ENCODE results near the gene RGMA.
A peak's percentile ranks its signal among the peaks of the same experiment; 100 is the strongest.

The RGMA gene

GRCh38 chr15:93088981-93089726 lies at the start of gene RGMA:
RGMA (minus strand) TSS chr15:93089211; CDS start chr15:93088932, 279 bp downstream.
- DNase-seq: peak; percentile 73

GRCh38 chr15:93136606-93137005 lies 47.6 kb upstream of the RGMA start:
- no peak for DNase-seq

- DNase-seq: no peak
These were observed 47.0 kb upstream of the RGMA start for GRCh38 chr15:93135997-93136397.

GRCh38 chr15:93135459-93135858 lies 46.4 kb upstream of the RGMA start:
- DNase-seq: no peak

GRCh38 chr15:93131485-93132095 lies 42.6 kb upstream of the RGMA start:
- DNase-seq: no peak

GRCh38 chr15:93129702-93130488 lies 40.9 kb upstream of the RGMA start:
- peak; percentile 79 for DNase-seq

- DNase-seq: no peak
These were observed 38.3 kb upstream of the RGMA start for GRCh38 chr15:93127286-93127685.

GRCh38 chr15:93126599-93126998 lies 37.6 kb upstream of the RGMA start:
- no peak for DNase-seq

GRCh38 chr15:93126148-93126547 lies 37.1 kb upstream of the RGMA start:
- DNase-seq: no peak

- DNase-seq: peak; percentile 57
These were observed 35.1 kb upstream of the RGMA start for GRCh38 chr15:93124126-93124525.

GRCh38 chr15:93121973-93122910 lies 33.2 kb upstream of the RGMA start:
- peak; percentile 61 for DNase-seq

GRCh38 chr15:93121107-93121506 lies 32.1 kb upstream of the RGMA start:
- peak; percentile 34 for DNase-seq

GRCh38 chr15:93118904-93119303 lies 29.9 kb upstream of the RGMA start:
- no peak for DNase-seq

- DNase-seq: no peak
These were observed 22.4 kb upstream of the RGMA start for GRCh38 chr15:93111451-93111850.

- DNase-seq: no peak
These were observed 21.6 kb upstream of the RGMA start for GRCh38 chr15:93110502-93111040.

GRCh38 chr15:93109336-93110102 lies 20.5 kb upstream of the RGMA start:
- no peak for DNase-seq

- no peak for DNase-seq
These were observed 18.6 kb upstream of the RGMA start for GRCh38 chr15:93107646-93108045.

GRCh38 chr15:93105485-93105884 lies 16.5 kb upstream of the RGMA start:
- no peak for DNase-seq

GRCh38 chr15:93103823-93104222 lies 14.8 kb upstream of the RGMA start:
- DNase-seq: no peak

GRCh38 chr15:93102211-93102610 lies 13.2 kb upstream of the RGMA start:
- DNase-seq: no peak

- DNase-seq: no peak
These were observed 4.8 kb upstream of the RGMA start for GRCh38 chr15:93093765-93094164.

GRCh38 chr15:93091465-93091864 lies 2.5 kb upstream of the RGMA start:
- no peak for DNase-seq

Data from NCI-H82 (cell line).